HL-60/S4 treated with retinoic acid at 250 ng/mL for 4 days and 3 days (cell line): ENCODE results near the gene SEL1L3.

ENCODE experiments used
- in situ Hi-C: fragments of 300-500 bp; cut with MboI; formaldehyde crosslinking; loops from 2 replicates; pipeline ENCODE4 v1.7.0; 2022; ENCODE audit warnings: low sequenced_read_pairs

The SEL1L3 gene

DNA sequence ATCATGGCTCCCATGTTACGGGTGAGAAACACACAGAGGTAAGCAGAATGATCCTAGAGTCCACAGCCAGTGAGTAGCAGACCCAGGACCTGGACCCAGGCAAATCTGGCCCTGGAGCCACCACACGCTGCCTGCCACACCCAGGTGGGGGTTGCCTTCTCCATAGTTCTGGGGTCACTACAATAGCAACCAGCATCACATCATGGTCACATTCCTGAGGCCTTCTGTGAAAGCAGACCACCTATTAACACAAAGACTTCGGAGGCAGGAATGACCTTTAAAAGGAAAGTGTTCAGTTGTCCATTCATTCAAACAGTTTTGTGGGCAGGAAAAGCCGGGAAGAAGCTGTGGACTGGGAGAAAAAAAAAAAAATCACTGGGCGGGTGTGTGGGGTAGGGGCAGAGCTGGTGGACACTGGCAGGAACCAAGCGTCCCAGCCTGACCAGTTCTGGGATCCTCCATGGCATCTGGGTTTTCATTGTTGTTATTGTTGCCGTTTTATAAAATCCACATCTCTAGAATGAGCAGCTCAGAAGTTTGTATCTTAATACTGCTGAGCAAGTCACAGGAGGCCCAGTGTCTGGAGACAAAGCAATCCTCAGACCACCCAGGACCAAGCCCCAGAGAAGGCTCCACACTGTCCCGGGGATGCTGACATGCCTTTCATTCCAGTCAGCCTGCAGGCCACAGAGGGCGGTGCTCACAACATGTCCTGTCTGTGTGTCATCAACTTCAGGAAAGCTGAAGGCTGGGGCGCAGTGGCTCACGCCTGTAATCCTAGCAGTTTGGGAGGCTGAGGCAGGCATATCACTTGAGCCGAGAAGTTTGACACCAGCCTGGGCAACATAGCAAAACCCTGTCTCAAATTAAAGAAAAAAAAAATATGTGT, 67.0 kb downstream of the SEL1L3 start:
- in situ Hi-C loops: no loop called here

DNA sequence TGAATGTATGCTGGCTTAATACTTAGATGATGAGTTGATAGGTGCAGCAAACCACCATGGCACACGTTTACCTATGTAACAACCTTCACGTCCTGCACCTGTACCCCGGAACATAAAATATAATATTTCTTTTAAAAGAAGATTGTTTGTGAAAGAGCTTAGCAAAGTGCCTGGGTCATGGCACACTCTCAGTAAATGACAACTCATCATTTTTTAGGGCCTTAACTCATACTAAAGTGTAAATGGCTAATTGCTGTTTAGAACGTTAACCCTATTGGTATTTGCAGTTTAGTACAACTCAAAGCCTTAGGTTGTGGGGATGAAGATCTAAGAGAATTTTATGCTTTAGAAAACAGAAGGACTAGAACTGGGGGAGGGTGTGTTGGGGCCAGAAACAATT, 67.7 kb downstream of the SEL1L3 start:
- in situ Hi-C loops: no loop called here

DNA sequence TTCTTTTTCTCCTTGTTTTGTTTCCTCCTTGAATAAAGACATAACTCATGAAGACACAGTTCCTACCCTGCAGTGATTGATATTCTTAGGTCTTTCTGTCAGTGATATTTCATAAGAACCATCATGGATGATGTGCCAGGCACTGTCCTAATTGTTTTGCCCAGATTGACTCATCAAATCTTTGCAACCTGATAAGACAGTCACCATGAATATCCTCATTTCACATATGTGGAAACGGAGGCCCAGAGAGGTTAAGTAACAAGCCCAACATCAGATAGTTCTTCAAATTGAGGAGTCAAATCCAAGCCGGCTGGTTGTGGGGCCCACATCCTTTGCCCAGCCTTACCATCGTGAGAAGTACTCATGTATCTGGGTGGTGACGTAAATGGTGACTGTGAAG, 69.9 kb downstream of the SEL1L3 start:
- in situ Hi-C loops: no loop called here

DNA sequence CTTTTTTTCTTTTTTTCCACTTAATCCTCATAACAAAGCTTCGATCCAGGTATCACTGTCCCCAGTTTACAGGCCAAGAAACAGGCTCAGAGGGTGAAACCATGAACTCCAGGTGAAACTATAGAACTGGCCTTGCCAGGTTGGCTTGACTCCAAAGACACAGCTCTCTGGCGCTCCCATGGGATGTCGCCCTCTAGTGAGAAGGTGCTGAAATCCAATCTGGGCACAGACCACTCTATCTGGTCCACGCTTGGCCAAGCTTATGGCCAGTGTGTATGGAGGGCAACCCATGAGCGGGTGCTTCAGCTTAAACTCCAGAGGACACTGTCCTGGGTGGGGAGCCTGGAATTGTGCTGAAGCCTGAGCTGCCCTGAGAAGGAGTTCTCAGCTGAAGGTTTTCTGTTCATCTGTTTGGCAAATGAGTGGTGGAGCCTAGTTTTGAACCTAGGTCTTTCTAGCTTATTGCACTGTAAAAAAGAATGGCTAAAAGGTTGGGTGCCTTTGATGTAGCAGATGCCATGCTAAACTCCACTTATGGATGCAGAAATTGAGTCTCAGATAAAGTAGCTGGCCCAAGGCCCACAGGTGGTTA, 70.5 kb downstream of the SEL1L3 start:
- in situ Hi-C loops: no loop called here

DNA sequence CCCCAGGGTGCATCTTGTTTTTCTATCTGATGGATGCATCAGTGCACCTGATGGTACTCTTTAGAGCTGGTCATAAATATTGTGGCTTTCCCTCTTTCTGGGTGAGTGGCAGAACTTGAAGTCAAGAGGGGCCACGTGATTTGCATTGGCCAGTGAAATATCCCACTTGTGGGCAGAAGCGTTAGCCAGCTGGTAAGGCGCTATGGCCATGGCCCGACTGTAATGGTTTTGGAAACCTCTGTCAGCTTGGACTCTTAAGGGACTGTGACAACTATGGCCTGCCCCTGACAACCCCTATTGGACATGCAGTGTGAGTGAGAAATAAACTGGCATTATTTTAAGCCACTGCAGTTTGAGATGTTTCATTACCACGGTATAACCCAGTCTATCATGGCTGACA, 72.8 kb downstream of the SEL1L3 start:
- in situ Hi-C loops: no loop called here

DNA sequence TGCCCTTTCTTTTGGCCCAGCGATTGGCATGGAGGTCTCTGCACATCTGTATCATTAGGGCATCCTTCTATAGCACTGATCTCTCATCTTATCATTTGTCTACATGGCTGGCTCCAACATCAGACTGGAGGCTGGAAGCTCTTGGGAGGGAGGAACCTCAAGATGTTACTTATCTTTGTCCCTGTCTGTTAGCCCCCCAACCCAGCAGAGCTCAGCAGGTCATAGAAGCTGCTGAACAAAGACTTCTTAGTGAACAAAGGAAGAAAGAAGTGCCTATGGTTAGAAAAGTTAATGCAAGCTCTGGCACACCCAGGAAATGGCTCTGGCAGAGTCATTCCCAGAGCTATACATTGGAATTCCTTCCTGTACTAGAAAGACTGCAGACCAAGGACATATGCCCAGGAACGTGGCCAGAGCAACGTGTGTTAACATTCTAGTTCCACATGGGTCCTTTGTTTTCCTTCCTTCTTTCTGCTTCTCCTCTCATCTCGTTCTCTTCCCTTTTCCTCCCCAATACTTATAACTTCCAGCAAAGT, 74.0 kb downstream of the SEL1L3 start:
- in situ Hi-C loops: no loop called here

DNA sequence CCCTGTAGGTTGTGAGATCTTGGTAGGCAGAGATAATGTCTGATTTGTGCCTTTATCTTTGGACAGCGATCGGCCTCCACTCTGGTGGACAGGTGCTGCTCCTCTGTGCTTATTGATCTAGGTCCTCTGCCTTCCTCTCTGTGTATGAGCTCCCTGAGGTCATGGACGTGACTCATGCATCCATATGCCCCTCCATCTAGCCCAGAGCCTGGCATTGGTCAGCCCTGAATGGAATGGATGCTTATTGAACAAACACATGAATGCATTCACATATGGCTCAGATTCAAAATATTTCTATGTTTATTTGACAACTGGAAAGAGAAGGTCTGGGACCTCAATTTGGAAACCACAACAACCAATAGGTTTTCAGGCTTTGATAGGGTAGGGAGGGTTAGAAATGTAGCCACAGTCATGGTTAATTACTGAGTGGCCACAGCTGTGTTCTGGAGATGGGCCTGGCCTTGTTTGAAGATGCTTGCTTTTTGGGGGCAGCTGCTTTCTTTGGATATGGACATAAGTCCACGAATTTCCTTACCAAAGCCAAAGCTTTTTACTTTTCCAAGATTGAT, 76.2 kb downstream of the SEL1L3 start:
- in situ Hi-C loops: no loop called here

DNA sequence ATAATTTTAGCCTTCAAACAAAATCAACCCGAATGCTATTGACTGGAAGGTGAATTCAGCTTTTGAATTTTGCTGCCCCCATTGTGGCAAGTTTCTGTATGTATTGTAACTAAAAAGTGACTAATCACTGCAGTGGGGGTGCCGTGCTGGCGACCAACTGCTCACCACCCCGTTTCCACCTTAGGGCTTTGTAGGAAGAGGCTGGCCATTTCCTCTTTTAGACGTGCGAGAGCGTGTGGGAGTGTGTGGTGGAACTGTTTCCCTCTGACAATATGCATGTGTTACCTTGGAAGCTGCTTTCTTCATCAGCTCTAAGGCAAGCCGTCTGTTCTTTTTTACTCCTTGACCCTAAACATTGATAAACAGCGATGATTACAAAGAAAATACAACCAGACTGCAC, 78.8 kb downstream of the SEL1L3 start:
- in situ Hi-C loops: no loop called here

DNA sequence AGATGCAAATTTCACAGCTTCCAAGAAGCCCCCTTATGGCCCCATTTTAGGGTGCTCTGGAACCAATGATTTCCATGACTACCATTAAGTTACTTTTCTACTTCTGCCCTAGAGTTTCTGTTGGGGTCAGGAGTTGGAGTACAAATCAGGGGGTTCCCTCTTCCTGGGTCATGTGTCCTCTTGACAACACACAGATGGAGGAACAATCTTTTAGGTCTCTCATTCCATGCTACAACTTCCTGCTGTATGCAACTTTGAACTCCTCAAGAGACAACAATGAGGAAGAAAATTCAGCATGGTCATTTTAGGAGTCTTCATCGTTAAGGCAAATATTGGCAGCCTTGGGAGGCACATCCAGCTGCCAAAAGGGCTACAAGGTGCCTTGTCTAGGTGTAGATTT, 79.7 kb downstream of the SEL1L3 start:
- in situ Hi-C loops: no loop called here

DNA sequence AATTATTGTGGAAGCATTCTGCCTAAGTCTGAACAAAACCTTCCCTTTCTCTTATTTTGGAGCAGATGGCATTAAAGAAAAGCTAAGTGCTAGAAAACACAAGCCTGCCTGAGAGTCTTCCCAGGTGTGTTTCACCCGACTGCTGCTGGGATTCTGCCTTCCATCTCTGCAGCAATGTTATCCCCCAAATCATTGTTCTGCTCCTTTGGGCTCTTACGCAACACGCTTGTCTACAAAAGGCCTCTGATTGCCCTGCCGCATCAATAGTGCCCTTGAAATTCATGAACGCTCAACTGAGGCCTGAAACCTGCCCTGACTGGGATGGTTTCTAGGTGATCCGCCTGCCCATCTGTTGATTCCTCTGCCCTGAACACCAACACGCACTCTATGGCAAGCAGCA, 80.3 kb downstream of the SEL1L3 start:
- in situ Hi-C loops: no loop called here

DNA sequence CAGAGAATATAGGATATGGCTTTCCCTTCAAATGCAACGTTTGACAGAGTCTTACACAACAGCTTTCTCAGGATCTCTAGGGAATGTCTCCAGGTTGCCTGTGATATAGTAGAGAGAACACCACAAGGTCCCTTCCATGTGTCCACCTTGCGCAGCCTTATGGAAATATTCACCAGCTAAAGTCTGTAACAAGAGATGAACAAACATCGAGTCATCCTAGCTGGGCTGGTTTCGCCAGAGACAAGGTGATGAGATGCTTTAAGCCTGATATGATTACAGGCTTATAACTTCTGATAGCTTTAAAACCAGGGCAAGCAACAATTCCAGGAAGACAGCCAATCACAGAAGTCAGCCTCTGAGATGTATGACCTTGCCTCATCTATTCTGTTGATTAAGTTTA, 83.8 kb downstream of the SEL1L3 start:
- in situ Hi-C loops: no loop called here

DNA sequence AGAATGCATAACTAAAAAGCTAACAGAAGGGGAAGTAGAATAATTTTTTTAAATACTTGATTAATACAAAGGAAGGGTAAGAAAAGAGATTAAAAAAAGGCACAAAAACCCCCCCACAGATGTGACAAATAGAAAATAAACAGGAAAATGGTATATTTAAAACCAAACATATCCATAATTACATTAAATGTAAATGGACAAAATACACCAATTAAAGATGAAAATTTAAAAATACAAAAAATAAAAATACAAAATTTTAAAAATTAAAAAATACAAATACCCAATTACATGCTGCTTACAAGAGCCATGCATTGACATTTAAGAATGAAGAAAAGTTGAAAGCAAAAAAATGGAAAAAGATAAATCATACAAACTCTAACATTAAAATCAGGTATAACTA, 86.0 kb downstream of the SEL1L3 start:
- in situ Hi-C loops: no loop called here

DNA sequence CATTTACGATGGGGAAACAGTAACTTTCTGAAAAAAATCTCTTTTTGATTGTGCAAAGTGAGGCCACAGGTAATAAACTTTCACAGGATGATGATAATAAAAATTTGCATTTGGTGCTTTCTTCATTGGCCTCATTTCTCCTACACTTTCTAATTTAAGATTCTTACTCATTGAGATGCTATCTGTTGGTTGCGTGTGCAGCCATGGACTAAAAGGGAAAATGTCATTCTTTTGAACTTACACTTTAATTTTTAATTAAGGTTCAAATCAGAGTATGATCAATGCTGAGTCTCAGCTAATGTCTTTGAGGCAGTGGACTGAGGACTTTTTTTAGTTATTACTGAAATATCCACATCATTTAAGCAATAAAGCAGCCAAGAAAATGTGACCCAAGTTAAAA, 87.6 kb downstream of the SEL1L3 start:
- in situ Hi-C loops: no loop called here

DNA sequence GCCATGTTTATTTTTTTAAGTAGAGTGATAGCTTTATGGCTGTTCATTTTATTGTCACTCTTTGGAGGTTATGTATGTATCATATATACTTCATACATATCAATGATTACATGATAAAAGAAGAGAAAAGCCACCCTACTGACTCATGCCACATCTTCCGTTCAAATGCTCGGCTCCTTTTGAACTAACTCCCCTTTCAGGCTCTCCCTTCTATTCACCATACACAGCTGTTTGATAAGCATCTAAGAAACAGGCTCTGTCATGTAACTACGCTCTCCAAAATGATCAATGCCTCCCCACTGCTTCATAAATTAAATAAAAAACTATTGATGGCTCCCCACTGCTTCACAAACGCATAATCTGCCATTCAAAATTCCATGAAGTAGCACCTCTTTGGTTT, 89.4 kb downstream of the SEL1L3 start:
- in situ Hi-C loops: loop anchor here (25.0 kb wide), 1 partner anchor 336 kb away; no protein-coding TSS in a partner anchor

DNA sequence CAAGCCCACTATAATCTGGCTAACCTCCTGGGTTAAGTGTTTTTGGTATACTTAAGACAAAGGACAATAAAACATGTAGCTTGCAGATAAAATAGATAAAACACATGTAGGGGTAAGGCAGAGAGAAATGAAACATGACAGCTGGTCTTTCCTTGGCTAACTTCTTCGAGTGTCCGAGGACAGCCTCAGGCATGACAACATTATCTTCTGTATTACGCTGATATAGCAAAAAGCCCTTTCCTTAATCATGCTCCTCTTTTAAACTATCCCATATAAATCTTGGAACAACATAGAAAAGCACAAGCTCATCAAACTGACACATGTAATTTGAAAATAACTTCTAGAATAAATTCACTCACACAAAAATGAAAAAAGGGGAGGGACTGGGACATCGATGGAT, 91.1 kb downstream of the SEL1L3 start:
- in situ Hi-C loops: loop anchor here (25.0 kb wide), 1 partner anchor 334 kb away; no protein-coding TSS in a partner anchor

DNA sequence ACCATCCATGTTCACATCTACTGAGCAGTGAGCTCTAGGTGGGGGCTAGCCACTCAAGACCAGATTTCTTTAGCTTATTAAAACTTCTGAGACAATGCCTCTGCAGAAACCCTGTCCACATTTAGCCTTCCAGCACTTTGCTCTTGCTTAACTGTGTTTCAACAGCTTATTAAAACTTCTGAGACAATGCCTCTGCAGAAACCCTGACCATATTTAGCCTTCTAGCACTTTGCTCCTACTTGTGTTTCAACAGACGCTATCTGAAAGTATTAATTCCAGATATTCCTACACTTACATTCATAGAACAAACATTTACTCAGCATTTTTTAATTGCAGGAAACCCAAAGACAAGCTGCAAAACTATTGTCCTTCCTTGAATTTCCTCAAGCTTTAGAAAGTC, 91.9 kb downstream of the SEL1L3 start:
- in situ Hi-C loops: loop anchor here (25.0 kb wide), 1 partner anchor 334 kb away; no protein-coding TSS in a partner anchor

DNA sequence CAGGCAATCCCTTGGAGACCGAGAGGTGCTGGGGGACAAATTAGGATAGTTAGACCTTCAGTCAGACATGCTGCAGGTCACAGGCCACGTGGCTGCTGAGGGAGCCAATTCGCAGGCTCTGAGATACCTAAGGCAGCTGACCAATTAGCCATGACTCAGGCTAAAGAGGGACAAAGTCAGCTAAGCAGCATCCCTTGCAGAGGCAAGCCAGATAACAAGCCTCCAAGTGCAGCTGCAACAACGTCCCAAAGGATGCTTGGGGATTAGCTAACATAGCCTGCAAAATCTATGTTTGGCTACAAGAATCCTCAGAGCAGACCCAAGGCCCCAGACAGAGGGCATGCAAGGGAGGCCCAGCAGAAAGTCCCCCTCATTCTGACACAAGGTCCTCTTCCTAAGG, 93.5 kb downstream of the SEL1L3 start:
- in situ Hi-C loops: loop anchor here (25.0 kb wide), 1 partner anchor 332 kb away; no protein-coding TSS in a partner anchor

DNA sequence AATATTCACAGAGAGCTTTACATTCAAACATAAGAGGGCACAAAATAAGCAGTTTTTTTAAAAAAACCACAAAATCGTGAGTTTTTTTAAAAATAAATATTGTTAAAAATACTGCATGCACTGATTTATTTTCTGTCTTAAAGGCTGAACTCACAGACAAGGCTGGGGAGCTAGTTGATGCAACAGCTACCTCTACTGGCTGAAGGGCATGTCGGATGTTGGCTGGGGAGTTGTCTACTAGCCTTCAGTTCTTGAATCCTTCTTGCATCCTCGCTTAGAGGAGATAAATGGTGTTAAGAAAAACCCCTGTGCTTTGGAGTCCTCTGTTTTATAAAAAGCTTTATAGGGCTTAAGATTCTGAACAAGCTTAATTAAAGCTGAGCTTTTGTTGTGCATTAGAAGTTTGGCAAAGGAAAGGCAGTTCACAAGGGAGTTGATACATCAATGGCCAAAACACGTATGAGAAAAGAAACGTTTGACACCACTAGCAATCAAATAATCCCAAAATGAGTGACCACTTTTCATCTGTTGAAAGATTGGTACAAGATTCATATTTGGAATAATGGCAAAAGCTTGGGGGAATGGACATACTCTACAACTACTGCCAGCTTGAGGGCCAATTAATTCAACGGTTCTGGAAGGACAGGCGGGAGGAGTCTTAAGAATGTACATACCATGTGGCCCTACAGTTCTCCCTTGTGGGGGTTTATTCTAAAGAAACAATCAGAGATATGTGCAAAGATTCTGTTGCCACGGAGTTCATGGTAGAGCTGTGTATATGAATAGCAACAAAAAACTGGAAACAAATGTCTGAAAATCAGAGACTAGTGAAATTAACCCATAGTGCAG, 94.7 kb downstream of the SEL1L3 start:
- in situ Hi-C loops: loop anchor here (25.0 kb wide), 1 partner anchor 331 kb away; no protein-coding TSS in a partner anchor

DNA sequence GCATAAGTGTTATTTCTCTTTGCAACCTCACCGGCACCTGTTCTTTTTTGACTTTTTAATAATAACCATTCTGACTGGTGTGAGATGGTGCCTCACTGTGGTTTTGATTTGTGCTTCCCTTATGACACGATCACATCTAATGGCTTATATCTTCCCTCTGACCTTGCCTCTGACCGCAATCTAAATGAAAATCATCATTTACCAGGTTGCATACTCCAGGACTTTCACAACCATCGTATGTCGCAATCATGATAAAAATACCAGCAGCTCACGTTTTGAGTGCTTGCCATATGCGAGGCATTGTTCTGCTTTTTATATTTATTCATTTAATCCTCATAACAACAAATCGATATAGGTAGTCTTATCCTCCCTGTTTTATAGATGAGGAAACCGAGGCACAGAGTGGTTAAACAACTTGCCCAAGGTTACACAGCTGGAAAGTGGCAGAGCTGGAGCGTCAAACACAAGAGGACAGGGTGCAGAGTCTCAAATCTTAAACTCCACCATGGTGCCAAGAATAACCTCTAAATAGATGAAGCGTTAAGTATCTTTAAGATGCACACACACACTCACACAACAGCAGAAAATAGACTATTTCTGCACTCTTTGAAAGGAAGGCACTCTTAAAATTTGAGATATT, 102.2 kb downstream of the SEL1L3 start:
- in situ Hi-C loops: loop anchor here (25.0 kb wide), 1 partner anchor 323 kb away; no protein-coding TSS in a partner anchor

DNA sequence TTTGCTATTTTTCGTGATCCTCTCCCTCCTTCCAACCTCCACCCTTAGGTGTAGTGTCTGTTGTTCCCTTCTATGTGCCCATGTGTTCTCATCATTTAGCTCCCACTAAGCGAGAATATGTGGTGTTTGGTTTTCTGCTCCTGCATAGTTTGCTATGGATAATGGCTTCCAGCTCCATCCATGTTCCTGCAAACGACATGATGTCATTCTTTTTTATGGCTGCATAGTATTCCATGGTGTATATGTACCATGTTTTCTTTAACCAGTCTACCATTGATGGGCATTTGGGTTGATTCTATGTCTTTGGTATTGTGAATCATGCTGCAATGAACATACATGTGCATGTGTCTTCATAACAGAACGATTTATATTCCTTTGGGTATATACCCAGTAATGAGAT, 102.7 kb downstream of the SEL1L3 start:
- in situ Hi-C loops: loop anchor here (25.0 kb wide), 1 partner anchor 323 kb away; no protein-coding TSS in a partner anchor
